GM18502 (cell line): ENCODE data around the gene PSKH1.
A peak's percentile ranks its signal among the peaks of the same experiment; 100 is the strongest.

ENCODE experiments used
- ATAC-seq: cut with Tn5 transposase; IDR thresholded peaks from one replicate; pipeline ENCODE4 v1.9.1; 2021; ENCODE audit warnings: mild to moderate bottlenecking; ENCODE audit not compliant: unreplicated experiment, poor library complexity

Gene PSKH1

GRCh38 chr16:67922221-67922620 is 29.2 kb downstream of the PSKH1 start:
- no peak for ATAC-seq

- ATAC-seq, result no peak
These were observed 29.7 kb downstream of the PSKH1 start for GRCh38 chr16:67922740-67923139.

- no peak for ATAC-seq
These were observed 30.5 kb downstream of the PSKH1 start for GRCh38 chr16:67923414-67924116.

DNA sequence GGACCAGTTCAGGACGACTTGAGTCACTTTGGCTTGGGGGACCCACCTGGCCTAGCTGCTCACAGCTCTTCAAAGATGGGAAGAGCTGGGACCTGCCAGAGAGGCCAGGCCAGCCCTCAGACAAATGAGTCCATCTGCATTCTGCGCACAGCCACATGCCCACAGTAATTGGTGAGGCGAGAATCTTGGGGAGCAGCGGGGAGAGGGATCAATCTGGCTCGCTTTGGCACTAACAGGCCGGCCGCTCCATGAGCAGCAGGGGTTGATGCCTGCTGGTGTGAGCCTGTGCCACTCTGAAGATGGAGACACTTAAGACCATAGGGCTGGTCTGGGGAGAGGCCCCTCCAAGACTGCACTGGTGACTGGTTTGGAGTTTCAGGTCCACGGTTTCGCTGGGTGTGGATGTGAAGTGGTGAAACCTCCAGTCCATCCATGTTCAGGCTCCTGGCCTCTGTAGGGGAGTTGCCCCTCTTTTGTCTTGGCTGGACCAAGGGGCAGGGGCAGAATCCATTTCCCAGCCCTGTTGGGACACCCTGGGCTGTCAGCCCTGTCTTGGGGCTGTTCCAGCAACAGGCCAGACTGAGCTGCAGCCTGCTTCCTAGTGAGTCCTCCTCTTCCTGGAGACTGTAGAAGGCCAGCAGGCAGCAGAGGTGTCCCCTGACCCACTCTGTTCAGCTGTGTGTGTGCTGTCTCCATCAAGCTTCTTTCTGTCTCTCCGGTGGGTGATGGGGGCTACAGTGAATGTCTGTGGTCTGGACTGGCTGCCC is 31.3 kb downstream of the PSKH1 start:
- no peak for ATAC-seq

- no peak for ATAC-seq
These were observed 33.2 kb downstream of the PSKH1 start for GRCh38 chr16:67926181-67926750.

DNA sequence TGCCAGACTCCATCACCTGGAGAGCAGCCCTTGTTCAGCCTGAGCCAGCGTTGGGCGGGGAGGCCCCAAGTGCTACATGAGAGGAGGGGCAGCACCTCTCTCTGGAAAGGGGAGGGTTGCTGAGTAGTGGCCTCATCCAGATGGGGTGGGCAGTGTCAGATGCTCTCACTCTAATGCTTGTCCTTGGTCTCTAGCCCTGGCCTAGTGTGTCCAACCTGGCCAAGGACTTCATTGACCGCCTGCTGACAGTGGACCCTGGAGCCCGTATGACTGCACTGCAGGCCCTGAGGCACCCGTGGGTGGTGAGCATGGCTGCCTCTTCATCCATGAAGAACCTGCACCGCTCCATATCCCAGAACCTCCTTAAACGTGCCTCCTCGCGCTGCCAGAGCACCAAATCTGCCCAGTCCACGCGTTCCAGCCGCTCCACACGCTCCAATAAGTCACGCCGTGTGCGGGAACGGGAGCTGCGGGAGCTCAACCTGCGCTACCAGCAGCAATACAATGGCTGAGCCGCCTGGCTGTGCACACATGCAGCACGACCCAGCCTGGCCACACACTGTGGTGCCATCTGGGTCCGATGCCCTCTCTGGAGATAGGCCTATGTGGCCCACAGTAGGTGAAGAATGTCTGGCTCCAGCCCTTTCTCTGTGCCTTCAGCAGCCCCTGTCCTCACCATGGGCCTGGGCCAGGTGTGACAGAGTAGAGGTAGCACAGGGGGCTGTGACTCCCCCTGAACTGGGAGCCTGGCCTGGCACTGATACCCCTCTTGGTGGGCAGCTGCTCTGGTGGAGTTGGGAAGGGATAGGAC is 34.3 kb downstream of the PSKH1 start:
- no peak for ATAC-seq

DNA sequence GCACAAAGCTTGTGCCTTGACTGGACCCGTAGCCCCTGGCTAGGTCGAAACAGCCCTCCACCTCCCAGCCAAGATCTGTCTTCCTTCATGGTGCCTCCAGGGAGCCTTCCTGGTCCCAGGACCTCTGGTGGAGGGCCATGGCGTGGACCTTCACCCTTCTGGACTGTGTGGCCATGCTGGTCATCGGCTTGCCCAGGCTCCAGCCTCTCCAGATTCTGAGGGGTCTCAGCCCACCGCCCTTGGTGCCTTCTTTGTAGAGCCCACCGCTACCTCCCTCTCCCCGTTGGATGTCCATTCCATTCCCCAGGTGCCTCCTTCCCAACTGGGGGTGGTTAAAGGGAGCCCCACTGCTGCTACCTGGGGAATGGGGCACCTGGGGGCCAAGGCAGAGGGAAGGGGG is 35.1 kb downstream of the PSKH1 start:
- ATAC-seq, result no peak

GRCh38 chr16:67928561-67929364 is 35.7 kb downstream of the PSKH1 start:
- ATAC-seq, result peak; percentile 62

DNA sequence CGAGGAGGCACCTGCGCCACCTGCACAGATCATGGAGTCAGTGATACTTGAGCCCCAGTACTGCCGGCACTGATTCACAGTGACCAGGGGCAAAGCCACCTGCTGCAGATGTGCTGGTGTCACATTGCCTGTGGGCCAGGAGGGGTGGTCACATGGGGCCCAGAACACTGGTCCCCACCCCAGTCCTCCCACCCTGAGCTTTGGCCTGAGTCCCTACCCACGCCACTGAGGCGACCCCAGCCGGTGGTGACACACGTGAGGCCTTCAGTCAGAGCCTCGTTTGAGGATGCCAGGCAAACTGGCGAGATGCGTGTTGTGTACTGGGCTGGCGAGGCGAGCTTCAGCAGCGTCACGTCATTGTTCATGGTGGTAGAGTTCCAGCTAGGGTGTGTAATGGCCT is 37.1 kb downstream of the PSKH1 start:
- ATAC-seq, result no peak

GRCh38 chr16:67930678-67931211 is 37.7 kb downstream of the PSKH1 start:
- ATAC-seq, result no peak

GRCh38 chr16:67931712-67932461 is 38.8 kb downstream of the PSKH1 start, which contains the start of gene CTRL:
CTRL (minus strand) TSS chr16:67931862; CDS start chr16:67931852, 10 bp downstream.
- no peak for ATAC-seq

GRCh38 chr16:67932462-67932840 is 39.4 kb downstream of the PSKH1 start:
- no peak for ATAC-seq

GRCh38 chr16:67933805-67934204 is 40.8 kb downstream of the PSKH1 start:
- no peak for ATAC-seq

DNA sequence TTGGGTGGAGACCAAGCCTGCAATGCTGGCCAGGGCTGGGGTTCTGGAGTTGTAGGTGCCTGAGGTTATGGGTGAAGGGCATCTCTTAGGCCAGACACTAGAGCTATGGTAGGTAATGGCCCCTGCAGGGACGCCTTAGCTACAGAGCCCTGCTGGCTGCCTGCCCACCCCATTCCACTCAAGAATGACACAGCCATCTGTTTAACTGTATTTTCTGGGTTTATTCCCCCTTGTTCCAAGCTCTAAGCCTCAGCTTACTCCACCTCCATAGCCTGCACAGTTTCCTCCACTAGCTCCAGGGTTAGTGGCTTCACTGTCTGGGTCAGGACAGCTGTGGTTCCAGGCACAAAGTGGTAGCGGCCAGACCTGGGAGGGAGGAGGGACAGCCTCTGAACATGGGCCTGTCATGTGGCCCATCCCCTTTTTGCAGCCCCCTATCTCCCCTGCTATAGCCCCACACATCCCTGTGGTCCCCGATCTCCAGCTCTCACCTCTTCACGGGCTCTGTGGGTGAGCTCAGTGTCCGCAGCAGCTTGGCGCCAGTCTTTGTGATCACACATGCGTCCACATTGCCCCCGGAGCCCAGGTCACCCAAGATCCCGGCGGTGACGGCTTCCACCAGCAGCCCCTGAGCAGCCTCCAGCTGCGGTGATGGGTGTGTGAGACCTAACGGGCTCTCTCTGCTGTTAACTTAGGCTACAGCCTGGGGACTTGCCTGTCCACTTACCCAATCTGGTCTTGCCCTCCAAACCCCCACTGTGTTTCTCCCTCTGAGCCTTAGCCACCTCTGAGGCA is 41.4 kb downstream of the PSKH1 start:
- no peak for ATAC-seq

DNA sequence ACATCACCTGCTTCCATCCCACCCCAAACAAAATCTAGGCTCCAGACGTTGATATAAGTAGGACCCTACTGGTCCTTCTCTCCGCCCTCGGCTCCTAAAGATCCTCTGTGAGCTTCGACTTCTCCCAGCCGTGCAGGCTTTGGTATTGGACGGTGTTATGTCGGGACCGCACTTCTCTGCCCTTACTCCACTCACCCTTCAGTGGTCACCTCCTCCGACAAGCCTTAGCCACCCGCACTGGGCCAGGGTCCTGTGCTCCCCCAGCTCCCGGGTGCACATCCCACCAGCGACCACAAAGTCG is 42.0 kb downstream of the PSKH1 start:
- ATAC-seq, result no peak

- ATAC-seq, result peak; percentile 89
These were observed 42.5 kb downstream of the PSKH1 start for GRCh38 chr16:67935402-67936123.

DNA sequence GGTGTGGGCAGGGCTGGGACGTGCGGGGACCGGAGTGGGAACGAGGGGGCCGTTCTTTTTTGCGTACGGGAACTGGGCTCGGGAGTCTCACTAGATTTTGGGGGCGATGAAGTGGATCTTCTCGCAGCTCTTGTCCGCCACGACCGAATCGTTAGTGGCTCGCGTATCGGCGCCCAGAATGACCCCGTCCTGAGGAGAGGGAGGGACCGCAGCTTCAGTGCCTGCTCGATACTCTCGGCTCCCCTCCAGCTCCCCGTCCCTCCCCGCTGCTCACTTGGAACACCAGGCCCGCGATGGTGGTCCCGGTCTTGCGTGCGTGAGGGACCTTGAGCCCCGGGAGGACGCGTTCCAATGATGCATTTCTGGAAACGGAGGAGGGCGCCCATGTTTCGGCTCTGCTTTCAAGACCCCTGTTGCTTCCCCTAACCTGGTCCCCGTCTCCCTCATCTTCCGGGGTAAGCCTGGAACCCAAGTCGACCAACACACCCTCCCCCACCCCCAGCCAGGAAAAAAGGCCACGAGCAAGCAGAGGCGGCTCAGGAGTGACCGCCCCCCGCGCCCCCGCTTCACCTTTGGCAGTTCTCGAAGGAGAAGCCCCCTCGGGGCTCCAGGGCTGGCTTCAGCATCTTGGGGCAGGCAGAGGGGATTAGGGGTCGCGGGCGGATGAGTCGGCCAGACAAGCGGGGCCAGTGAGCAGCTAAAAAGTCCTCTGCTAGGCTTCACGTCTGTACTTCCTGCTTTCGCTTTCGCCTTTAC is 43.2 kb downstream of the PSKH1 start, which contains the start of gene PSMB10:
PSMB10 (minus strand) TSS at position 727 of the 756 bp plus-strand sequence; CDS start at position 626, 101 bp downstream.
- peak; percentile 2 for ATAC-seq
